GM18520 (cell line): ENCODE measurements around the gene DNAAF5.
"Not testable (repeated sequence)": the region's sequence is repeated elsewhere in the genome, so short reads cannot be mapped to it uniquely, and the experiment has no call there.

Experiments used
- ATAC-seq: cut with Tn5 transposase; IDR thresholded peaks from one replicate; pipeline ENCODE4 v1.9.1; 2021; ENCODE audit not compliant: unreplicated experiment

DNAAF5 gene

GRCh38 chr7:780516-780915, 54.0 kb downstream of the DNAAF5 start:
- ATAC-seq = no peak

GRCh38 chr7:781186-781849, 54.8 kb downstream of the DNAAF5 start:
- no peak for ATAC-seq

GRCh38 chr7:781936-782529, 55.5 kb downstream of the DNAAF5 start:
- no peak for ATAC-seq

- no peak for ATAC-seq
Observed at GRCh38 chr7:782718-783449, 56.4 kb downstream of the DNAAF5 start.

DNA sequence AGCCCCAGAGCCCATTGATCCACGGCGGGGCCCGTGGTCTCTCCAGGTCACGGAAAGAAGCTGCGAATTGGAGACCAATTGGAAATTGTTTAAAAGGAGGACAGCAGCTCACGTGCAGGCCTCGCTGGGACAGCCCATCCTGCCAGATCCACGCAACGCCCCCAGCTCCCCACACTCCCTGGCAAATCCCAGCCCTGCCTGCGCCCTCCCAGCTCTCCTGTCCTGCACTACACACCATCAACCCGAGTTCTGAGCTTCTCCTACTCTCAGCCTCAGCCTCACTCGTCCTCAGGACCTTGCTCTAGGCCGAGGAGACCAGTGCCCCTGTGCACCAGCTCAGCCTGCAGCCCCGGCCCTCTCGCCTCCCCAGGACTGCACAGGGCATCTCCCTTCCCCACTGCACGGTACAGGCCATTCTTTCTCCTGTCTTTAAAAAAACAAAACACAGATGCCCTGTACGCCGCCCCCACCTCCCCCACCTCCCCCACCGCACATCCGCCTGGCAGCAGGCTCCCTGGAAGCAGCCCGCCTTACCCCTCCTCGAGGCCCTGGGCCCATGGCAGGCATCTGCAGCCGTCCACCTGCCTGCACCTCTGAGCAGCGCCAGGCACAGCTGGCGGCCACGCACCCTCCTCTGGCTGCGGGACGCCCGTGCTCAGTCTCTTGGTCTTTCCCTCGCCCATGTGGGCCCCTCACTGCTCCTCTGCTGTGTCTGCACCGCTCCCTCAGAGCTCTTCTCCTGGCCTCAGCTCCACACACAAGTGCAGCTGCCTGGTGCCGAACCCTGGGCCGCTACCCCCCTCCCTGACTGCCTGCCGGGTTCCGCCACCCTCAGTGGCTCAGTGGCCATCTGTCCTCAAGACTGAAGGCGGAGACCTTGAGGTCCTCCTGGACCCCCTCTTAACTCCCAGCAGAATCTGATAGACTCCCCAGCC, 57.3 kb downstream of the DNAAF5 start:
- ATAC-seq = no peak

DNA sequence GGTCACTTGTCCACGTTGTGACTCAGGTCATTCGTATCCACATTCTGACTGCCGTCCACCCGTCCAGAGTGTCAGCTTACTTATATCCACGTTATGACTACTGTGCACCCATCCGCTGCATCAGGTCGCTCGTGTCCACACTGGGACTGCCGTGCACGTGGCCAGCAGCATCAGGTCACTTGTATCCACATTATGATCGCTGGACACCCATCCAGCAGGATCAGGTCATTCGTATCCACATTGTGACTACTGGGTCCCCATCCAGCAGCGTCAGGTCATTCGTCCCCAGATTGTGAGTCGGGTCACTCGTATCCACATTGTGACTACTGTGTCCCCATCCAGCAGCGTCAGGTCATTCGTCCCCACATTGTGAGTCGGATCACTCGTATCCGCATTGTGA, 58.5 kb downstream of the DNAAF5 start:
- ATAC-seq = no peak

- ATAC-seq = no peak
Observed at GRCh38 chr7:785416-785815, 58.9 kb downstream of the DNAAF5 start.

- no peak for ATAC-seq
Observed at GRCh38 chr7:786472-787255, 60.2 kb downstream of the DNAAF5 start.

- ATAC-seq = no peak
Observed at GRCh38 chr7:787332-788240, 61.1 kb downstream of the DNAAF5 start.

- no peak for ATAC-seq
Observed at GRCh38 chr7:791519-791918, 65.0 kb downstream of the DNAAF5 start.

- no peak for ATAC-seq
Observed at GRCh38 chr7:794207-794606, 67.7 kb downstream of the DNAAF5 start.

GRCh38 chr7:794671-795329, 68.3 kb downstream of the DNAAF5 start:
- no peak for ATAC-seq

DNA sequence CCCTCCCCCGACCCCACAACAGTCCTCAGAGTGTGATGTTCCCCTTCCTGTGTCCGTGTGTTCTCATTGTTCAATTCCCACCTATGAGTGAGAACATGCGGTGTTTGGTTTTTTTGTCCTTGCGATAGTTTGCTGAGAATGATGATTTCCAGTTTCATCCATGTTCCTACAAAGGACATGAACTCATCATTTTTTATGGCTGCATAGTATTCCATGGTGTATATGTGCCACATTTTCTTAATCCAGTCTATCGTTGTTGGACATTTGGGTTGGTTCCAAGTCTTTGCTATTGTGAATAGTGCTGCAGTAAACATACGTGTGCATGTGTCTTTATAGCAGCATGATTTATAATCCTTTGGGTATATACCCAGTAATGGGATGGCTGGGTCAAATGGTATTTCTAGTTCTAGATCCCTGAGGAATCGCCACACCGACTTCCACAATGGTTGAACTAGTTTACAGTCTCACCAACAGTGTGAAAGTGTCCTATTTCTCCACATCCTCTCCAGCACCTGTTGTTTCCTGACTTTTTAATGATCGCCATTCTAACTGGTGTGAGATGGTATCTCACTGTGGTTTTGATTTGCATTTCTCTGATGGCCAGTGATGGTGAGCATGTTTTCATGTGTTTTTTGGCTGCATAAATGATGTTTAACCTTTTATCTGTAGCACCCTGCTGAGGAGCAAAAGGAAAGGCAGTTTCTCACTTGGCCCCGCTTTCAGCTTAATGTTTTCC, 70.1 kb downstream of the DNAAF5 start:
- not testable (repeated sequence) for ATAC-seq

DNA sequence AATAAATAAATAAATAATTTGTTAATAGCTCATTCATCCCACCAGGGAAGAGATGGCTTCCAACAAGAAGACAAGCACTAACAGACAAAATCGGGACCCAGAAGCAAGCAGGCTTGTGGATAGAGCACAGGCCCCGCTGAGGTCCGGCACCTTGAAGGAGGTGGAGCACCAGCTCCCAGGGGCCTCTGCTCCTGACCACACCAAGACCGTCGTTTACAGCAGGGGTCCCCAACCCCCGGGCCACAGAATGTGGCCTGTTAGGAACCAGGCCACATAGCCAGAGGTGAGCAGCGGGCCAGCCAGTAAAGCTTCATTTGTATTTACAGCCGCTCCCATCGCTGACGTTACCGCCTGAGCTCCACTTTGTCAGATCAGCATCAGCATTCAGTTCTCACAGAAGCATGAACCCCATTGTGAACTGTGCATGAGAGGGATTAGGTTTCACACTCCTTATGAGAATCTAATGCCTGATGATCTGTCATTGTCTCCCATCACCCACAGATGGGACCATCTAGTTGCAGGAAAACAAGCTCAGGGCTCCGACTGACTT, 72.5 kb downstream of the DNAAF5 start:
- ATAC-seq = no peak

- ATAC-seq = no peak
Observed at GRCh38 chr7:800692-801091, 74.2 kb downstream of the DNAAF5 start.

DNA sequence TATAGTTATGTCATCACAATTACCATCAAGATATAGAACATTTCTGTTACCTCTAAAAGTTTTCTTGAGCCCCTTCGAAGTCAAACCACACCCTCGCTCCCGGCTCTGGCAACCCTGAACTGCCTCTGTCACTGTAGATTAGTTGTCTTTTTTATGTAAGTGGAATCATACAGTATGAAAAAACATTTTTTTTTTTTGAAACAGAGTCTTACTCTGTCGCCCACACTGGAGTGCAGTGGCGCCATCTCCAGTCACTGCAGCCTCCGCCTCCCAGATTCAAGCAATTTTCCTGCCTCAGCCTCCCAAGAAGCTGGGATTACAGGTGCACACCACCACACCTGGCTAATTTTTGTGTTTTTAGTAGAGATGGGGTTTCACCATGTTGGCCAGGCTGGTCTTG, 74.9 kb downstream of the DNAAF5 start:
- not testable (repeated sequence) for ATAC-seq

GRCh38 chr7:801940-802381, 75.5 kb downstream of the DNAAF5 start:
- no peak for ATAC-seq
